ENCODE data around the gene UBTF. TPM values are rescaled to one million over a fixed set of nuclear protein-coding genes. Genes with fewer than 3 reads are reported as not detected.
A peak's percentile ranks its signal among the peaks of the same experiment; 100 is the strongest.

The UBTF gene
- total and polyA plus RNA-seq, 7 experiments from 2014 or later = 49.0 to 303 (median 162) TPM

DNA sequence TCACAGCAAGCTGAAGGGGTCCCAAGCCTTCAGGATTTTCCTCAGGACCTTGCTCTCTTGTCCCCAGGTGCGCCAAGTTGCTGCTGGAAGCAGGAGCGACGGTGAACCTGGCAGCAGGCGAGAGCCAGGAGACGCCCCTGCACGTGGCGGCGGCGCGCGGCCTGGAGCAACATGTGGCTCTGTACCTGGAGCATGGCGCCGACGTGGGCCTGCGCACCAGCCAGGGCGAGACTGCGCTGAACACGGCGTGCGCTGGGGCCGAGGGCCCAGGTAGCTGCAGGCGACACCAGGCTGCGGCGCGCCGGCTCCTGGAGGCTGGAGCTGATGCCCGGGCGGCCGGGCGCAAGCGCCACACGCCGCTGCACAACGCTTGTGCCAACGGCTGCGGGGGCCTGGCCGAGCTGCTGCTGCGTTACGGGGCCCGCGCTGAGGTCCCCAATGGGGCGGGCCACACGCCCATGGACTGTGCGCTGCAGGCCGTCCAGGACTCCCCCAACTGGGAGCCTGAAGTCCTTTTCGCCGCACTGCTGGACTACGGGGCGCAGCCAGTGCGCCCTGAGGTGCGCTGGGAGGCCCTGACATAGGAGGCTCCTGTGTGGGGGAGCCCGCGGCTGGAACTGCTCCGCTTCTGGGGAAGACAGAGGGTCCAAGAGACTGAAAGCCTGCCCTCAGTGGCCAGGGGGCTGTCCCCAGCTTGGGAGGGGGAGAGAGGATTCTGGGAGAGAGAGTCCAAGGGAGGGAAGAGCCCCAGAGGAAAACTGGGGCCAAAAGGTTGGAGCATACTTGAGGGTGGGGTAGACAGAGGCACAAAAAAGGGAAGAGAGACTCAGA is 42.6 kb downstream of the UBTF start:
- Histone ChIP-seq H3K9me3 (ENCODE audit: control insufficient read depth in 2 of 3, low read length in 3 of 3) (no peaks in the 10 kb centered on the region), H3K4me3 (ENCODE audit: low read length) (no peak overlapping the region), H3K27me3 (ENCODE audit: control insufficient read depth in 2 of 2, insufficient read depth in 2 of 2, low read length in 2 of 2) (no peaks in the 10 kb centered on the region), H3K36me3 (ENCODE audit: control insufficient read depth in 2 of 3, insufficient read depth in 3 of 3, low read length in 3 of 3) (peaks cover 0 to 35% (median 0%) of the 10 kb centered on the region in 3 experiments), H3K27ac (ENCODE audit: low read depth, low read length) (no peak overlapping the region), H3K4me1 (ENCODE audit: control insufficient read depth in 2 of 2, insufficient read depth in 2 of 2, low read length in 2 of 2) (no peaks in the 10 kb centered on the region)
- intact Hi-C loops (cut with micrococcal nuclease) = no loop called here
- ATAC-seq = no peak
- Mint-ChIP-seq H3K36me3 (peaks cover 0 to 12% (median 7%) of the 10 kb centered on the region in 5 donors), H3K27ac (peak overlapping the region in 3 of 9 donors; percentile 38 to 48 (median 40)), H3K27me3 (no peaks in the 10 kb centered on the region), H3K4me3 (no peak overlapping the region), H3K9me3 (no peaks in the 10 kb centered on the region), H3K4me1 (peaks cover 2 to 8% (median 3%) of the 10 kb centered on the region in 7 donors)
- CTCF ChIA-PET = no interaction called here
- POLR2A ChIA-PET = no interaction called here
- DNase-seq = no peak

DNA sequence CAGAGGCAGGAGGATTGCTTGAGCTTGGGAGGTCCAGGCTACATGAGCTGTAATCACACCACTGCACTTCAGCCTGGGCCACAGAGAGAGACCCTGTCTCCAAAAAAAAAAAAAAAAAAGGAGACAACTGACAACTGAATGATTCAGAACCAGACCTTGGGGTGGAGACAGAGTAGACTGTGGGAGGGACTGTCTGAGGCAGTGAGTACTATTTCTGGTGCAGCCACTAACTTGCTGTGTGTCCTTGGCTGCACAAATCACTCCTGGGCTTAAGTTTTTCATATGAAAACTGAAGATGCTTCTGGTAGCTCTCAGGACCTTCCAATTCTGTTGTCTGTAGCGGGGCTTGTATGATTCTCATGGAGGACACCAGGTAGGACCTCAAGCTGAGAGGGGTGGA is 43.2 kb downstream of the UBTF start:
- Histone ChIP-seq H3K4me3 (ENCODE audit: low read length) (no peak overlapping the region), H3K36me3 (ENCODE audit: control insufficient read depth in 2 of 3, insufficient read depth in 3 of 3, low read length in 3 of 3) (peaks cover 0 to 31% (median 0%) of the 10 kb centered on the region in 3 experiments), H3K4me1 (ENCODE audit: control insufficient read depth in 2 of 2, insufficient read depth in 2 of 2, low read length in 2 of 2) (no peaks in the 10 kb centered on the region), H3K9me3 (ENCODE audit: control insufficient read depth in 2 of 3, low read length in 3 of 3) (no peaks in the 10 kb centered on the region), H3K27ac (ENCODE audit: low read depth, low read length) (no peak overlapping the region), H3K27me3 (ENCODE audit: control insufficient read depth in 2 of 2, insufficient read depth in 2 of 2, low read length in 2 of 2) (no peaks in the 10 kb centered on the region)
- Mint-ChIP-seq H3K27ac (peak overlapping the region in 2 of 9 donors; percentile 38 to 40), H3K36me3 (peaks cover 0 to 9% (median 3%) of the 10 kb centered on the region in 5 donors), H3K4me3 (no peak overlapping the region), H3K9me3 (no peaks in the 10 kb centered on the region), H3K4me1 (peaks cover 0 to 5% (median 0%) of the 10 kb centered on the region in 7 donors), H3K27me3 (no peaks in the 10 kb centered on the region)
- POLR2A ChIA-PET = no interaction called here
- CTCF ChIA-PET = no interaction called here
- intact Hi-C loops (cut with micrococcal nuclease) = no loop called here
- DNase-seq = no peak
- ATAC-seq = no peak

DNA sequence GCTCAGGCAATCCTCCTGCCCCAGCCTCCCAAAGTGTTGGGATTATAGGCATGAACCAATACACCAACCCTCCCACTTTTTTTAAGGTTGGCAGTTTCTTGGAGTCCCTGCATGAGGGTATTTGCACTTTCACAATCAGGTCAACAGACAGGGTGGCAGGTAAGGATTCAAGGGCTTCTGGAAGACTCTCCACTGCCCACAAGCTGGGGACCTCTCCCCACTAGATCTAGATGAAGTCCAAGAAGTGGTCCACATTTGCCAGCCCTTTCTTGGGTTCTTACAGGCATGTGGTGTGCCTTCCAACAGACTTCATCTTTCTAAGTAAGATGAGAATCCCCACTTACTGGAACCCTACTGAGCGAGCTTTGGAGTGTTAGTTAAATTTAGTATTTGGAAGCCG is 45.0 kb downstream of the UBTF start:
- ATAC-seq = no peak
- Mint-ChIP-seq H3K27ac (peak overlapping the region in 1 of 9 donors; percentile 48), H3K4me1 (peaks cover 0 to 5% (median 0%) of the 10 kb centered on the region in 7 donors), H3K36me3 (peaks cover 0 to 9% (median 3%) of the 10 kb centered on the region in 5 donors), H3K27me3 (no peaks in the 10 kb centered on the region), H3K4me3 (no peak overlapping the region), H3K9me3 (no peaks in the 10 kb centered on the region)
- Histone ChIP-seq H3K27ac (ENCODE audit: low read depth, low read length) (no peak overlapping the region), H3K4me3 (ENCODE audit: low read length) (no peak overlapping the region), H3K36me3 (ENCODE audit: control insufficient read depth in 2 of 3, insufficient read depth in 3 of 3, low read length in 3 of 3) (peaks cover 0 to 31% (median 0%) of the 10 kb centered on the region in 3 experiments), H3K9me3 (ENCODE audit: control insufficient read depth in 2 of 3, low read length in 3 of 3) (no peaks in the 10 kb centered on the region), H3K27me3 (ENCODE audit: control insufficient read depth in 2 of 2, insufficient read depth in 2 of 2, low read length in 2 of 2) (no peaks in the 10 kb centered on the region), H3K4me1 (ENCODE audit: control insufficient read depth in 2 of 2, insufficient read depth in 2 of 2, low read length in 2 of 2) (no peaks in the 10 kb centered on the region)
- no peak for DNase-seq
- intact Hi-C loops (cut with micrococcal nuclease) = no loop called here
- POLR2A ChIA-PET = interaction anchor here (2.4 kb wide), 1 partner anchor 12 kb away, joined by 7 read pairs; the partner anchor contains the start of gene TMUB2
- CTCF ChIA-PET = no interaction called here

DNA sequence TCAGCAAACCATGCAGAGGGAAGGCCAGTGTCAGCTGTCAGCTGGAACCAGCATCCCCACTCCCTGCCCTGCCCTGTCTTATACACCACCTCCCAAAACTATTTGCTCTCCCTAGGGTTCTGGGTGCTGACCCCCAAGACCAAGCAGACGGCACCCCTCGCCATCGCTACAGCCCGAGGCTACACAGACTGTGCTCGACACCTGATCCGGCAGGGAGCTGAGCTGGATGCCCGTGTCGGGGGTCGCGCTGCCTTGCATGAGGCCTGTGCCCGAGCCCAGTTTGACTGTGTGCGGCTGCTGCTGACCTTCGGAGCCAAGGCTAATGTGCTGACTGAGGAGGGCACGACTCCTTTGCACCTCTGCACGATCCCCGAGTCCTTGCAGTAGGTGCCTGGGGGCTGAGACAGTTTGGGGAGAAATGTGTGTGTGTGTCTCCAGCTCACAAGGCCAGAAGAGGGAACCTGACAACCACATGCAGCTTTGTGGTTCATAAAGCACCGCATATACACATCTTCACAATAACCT is 47.5 kb downstream of the UBTF start:
- Histone ChIP-seq H3K4me3 (ENCODE audit: low read length) (no peak overlapping the region), H3K27ac (ENCODE audit: low read depth, low read length) (no peak overlapping the region), H3K36me3 (ENCODE audit: control insufficient read depth in 2 of 3, insufficient read depth in 3 of 3, low read length in 3 of 3) (peaks cover 0 to 11% (median 0%) of the 10 kb centered on the region in 3 experiments), H3K9me3 (ENCODE audit: control insufficient read depth in 2 of 3, low read length in 3 of 3) (no peaks in the 10 kb centered on the region), H3K4me1 (ENCODE audit: control insufficient read depth in 2 of 2, insufficient read depth in 2 of 2, low read length in 2 of 2) (peaks cover 0 to 4% of the 10 kb centered on the region in 2 donors), H3K27me3 (ENCODE audit: control insufficient read depth in 2 of 2, insufficient read depth in 2 of 2, low read length in 2 of 2) (no peaks in the 10 kb centered on the region)
- no peak for ATAC-seq
- Mint-ChIP-seq H3K4me3 (no peak overlapping the region), H3K4me1 (peaks cover 7 to 17% (median 14%) of the 10 kb centered on the region in 7 donors), H3K36me3 (peaks cover 0 to 5% (median 3%) of the 10 kb centered on the region in 5 donors), H3K27me3 (no peaks in the 10 kb centered on the region), H3K27ac (peak overlapping the region in 3 of 9 donors; percentile 20 to 86 (median 81)), H3K9me3 (no peaks in the 10 kb centered on the region)
- no peak for DNase-seq
- ChIA-PET CTCF (interaction anchor here (0.6 to 1.1 kb wide), 3 partner anchors 14 to 417 kb away, joined by 3 read pairs; no protein-coding TSS in a partner anchor), POLR2A (interaction anchor here (1.2 to 1.3 kb wide), 2 partner anchors 14 to 26 kb away, joined by 4 to 5 read pairs; partner anchors contain the start of gene TMUB2)
- intact Hi-C loops (cut with micrococcal nuclease) = no loop called here

DNA sequence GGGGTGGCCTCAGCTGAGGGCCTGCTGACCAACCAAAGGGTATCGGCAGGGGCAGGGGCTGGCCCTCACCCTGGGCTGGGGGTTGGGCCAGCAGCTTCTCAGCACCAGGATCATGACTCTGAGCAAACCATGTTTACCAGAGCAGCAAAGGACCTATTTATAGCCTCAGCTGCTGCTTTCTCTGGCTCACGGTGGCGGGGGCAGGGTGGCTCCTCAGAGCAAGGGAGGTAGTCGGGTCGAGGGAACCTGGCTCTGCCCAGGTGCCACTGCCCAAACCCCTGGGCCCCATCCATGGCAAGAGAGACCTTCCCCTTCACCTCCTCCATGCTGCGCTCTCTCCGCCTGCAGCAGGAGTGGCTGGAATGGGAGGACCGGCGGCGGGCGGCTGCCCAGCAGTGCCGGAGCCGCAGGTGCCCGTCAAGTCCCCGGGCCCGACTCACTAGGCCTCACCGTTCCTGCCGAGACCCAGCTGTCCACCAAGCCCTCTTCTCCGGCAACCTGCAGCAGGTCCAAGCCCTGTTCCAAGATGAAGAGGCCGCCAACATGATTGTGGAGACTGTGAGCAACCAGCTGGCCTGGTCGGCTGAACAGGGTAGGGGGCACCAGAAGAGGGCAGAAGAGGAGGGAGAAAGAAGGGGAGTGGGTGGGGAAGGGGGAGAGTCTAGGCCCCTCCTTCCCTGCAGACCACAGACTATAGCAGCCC is 48.8 kb downstream of the UBTF start, which contains the start of gene ASB16:
Gene ASB16, plus strand, starts transcription at position 206 of the 703 bp plus-strand sequence. Its CDS starts 86 bp downstream, at position 292.
- peaks cover 0 to 4% (median 0%) of the 10 kb centered on the region in 3 experiments for H3K36me3 ChIP-seq (ENCODE audit: control insufficient read depth in 2 of 3, insufficient read depth in 3 of 3, low read length in 3 of 3)
- H3K4me1 ChIP-seq (ENCODE audit: control insufficient read depth in 2 of 2, insufficient read depth in 2 of 2, low read length in 2 of 2) = peaks cover 0 to 4% of the 10 kb centered on the region in 2 donors
- POLR2A ChIA-PET = interaction anchor here (0.7 to 1.1 kb wide), 2 partner anchors 17 to 39 kb away, joined by 3 read pairs; no protein-coding TSS in a partner anchor
- Mint-ChIP-seq H3K36me3 (peaks cover 0 to 2% (median 0%) of the 10 kb centered on the region in 5 donors), H3K27ac (peak within 1 kb of the TSS in 2 of 9 donors; percentile 46 to 76), H3K4me1 (peaks cover 7 to 21% (median 14%) of the 10 kb centered on the region in 7 donors), H3K27me3 (no peaks in the 10 kb centered on the region), H3K4me3 (no peak within 1 kb of the TSS), H3K9me3 (no peaks in the 10 kb centered on the region)
- intact Hi-C loops (cut with micrococcal nuclease) = no loop called here
- H3K9me3 ChIP-seq (ENCODE audit: control insufficient read depth in 2 of 3, low read length in 3 of 3) = no peaks in the 10 kb centered on the region
- no peak within 1 kb of the TSS for H3K4me3 ChIP-seq (ENCODE audit: low read length)
- CTCF ChIA-PET = no interaction called here
- ATAC-seq (no peak), DNase-seq (no peak)
- no peak within 1 kb of the TSS for H3K27ac ChIP-seq (ENCODE audit: low read depth, low read length)
- no peaks in the 10 kb centered on the region for H3K27me3 ChIP-seq (ENCODE audit: control insufficient read depth in 2 of 2, insufficient read depth in 2 of 2, low read length in 2 of 2)

DNA sequence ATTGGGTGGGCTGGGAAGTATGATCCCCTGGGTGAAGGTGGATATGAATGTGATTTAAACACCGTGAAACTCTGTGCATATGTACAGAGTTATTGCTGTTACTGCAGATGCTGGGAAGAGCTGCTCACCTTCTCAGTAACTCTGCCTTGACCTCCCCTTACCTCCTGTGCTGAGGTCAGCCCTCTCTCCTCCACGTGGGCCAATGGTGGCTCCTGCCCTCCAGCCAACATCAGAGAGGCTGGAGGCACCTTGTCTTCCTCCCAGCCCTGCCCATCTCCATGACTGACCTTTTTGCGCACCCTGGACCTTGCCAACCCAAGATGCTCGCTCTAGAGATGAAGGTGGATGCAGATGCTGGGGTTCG is 49.4 kb downstream of the UBTF start:
- H3K4me1 ChIP-seq (ENCODE audit: control insufficient read depth in 2 of 2, insufficient read depth in 2 of 2, low read length in 2 of 2) = peaks cover 0 to 4% of the 10 kb centered on the region in 2 donors
- CTCF ChIA-PET = interaction anchor here (0.6 kb wide), 1 partner anchor 180 kb away, joined by 3 read pairs; no protein-coding TSS in a partner anchor
- no peaks in the 10 kb centered on the region for H3K9me3 Mint-ChIP-seq
- no peaks in the 10 kb centered on the region for H3K27me3 ChIP-seq (ENCODE audit: control insufficient read depth in 2 of 2, insufficient read depth in 2 of 2, low read length in 2 of 2)
- ATAC-seq (no peak), DNase-seq (no peak)
- no peak overlapping the region for H3K27ac ChIP-seq (ENCODE audit: low read depth, low read length)
- no peaks in the 10 kb centered on the region for H3K36me3 Mint-ChIP-seq
- H3K27me3 Mint-ChIP-seq = no peaks in the 10 kb centered on the region
- H3K4me3 Mint-ChIP-seq = no peak overlapping the region
- H3K9me3 ChIP-seq (ENCODE audit: control insufficient read depth in 2 of 3, low read length in 3 of 3) = no peaks in the 10 kb centered on the region
- POLR2A ChIA-PET = interaction anchor here (0.7 to 1.1 kb wide), 2 partner anchors 17 to 40 kb away, joined by 3 read pairs; no protein-coding TSS in a partner anchor
- H3K4me3 ChIP-seq (ENCODE audit: low read length) = no peak overlapping the region
- H3K36me3 ChIP-seq (ENCODE audit: control insufficient read depth in 2 of 3, insufficient read depth in 3 of 3, low read length in 3 of 3) = peaks cover 0 to 4% (median 0%) of the 10 kb centered on the region in 3 experiments
- peaks cover 7 to 21% (median 14%) of the 10 kb centered on the region in 7 donors for H3K4me1 Mint-ChIP-seq
- H3K27ac Mint-ChIP-seq = peak overlapping the region in 2 of 9 donors; percentile 46 to 76
- intact Hi-C loops (cut with micrococcal nuclease) = no loop called here
